ENCODE data around the gene RFX1. TPM values are rescaled to one million over a fixed set of nuclear protein-coding genes. Genes with fewer than 3 reads are reported as not detected.

The RFX1 gene
- total and polyA plus RNA-seq, 8 donors: 9.1 to 17.4 (median 13.5) TPM

DNA sequence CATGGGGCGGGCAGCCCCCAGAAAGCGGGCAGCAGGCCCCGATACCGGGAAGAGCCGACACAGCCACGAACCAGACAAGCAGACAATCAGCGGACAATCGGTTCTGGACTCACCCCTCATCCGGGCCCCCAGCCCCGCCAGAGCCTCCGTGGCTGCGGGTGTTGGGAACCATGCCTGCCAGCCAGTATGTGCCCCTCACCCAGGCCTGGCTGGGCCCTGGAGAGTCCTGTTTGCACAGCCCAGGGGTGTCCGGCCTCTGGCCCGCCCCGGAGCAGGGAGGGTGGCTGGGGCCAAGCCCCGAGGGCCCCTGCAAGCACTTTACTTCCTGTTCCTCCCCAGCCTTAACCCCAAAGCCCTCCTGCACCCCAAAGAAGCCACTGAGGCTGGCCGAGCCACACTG lies 75.7 kb downstream of the RFX1 start:
- TF ChIP-seq, protein P1, sequence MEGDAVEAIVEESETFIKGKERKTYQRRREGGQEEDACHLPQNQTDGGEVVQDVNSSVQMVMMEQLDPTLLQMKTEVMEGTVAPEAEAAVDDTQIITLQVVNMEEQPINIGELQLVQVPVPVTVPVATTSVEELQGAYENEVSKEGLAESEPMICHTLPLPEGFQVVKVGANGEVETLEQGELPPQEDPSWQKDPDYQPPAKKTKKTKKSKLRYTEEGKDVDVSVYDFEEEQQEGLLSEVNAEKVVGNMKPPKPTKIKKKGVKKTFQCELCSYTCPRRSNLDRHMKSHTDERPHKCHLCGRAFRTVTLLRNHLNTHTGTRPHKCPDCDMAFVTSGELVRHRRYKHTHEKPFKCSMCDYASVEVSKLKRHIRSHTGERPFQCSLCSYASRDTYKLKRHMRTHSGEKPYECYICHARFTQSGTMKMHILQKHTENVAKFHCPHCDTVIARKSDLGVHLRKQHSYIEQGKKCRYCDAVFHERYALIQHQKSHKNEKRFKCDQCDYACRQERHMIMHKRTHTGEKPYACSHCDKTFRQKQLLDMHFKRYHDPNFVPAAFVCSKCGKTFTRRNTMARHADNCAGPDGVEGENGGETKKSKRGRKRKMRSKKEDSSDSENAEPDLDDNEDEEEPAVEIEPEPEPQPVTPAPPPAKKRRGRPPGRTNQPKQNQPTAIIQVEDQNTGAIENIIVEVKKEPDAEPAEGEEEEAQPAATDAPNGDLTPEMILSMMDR (IDR thresholded peaks at IDR 0.05): no peak
- intact Hi-C loops (cut with DNase I): no loop called here
- Histone ChIP-seq H3K27me3 (peaks cover 0 to 10% of the 10 kb centered on the region in 2 donors), H3K36me3 (peaks cover 0 to 49% of the 10 kb centered on the region in 2 donors), H3K4me1 (peaks cover 0 to 12% of the 10 kb centered on the region in 2 donors), H3K27ac (no peak overlapping the region), H3K4me3 (no peak overlapping the region), H3K9me3 (no peaks in the 10 kb centered on the region)
- DNase-seq (no peak), ATAC-seq (no peak)

DNA sequence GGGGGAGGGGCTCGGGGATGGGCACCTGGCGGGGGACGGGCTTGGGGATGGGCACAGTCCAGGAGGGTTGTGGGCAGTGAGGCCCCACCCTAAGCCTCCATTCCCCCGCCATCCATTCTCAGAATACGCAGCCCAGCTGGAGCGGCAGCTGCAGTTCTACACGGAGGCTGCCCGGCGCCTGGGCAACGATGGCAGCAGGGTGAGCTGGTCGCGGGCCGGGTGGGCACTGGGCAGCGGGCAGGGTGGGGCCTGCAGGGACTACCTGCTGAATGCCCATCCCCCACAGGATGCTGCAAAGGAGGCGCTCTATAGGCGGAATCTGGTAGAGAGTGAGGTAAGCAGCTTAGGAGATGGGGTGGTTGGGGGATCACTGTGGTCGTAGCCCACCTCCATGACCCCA lies 76.2 kb downstream of the RFX1 start:
- no peaks in the 10 kb centered on the region for H3K9me3 ChIP-seq
- TF ChIP-seq, protein P1 (IDR thresholded peaks at IDR 0.05): no peak
- ATAC-seq: no peak
- peaks cover 0 to 54% of the 10 kb centered on the region in 2 donors for H3K36me3 ChIP-seq
- H3K27me3 ChIP-seq: peaks cover 0 to 6% of the 10 kb centered on the region in 2 donors
- no peak for DNase-seq
- no peak overlapping the region for H3K4me3 ChIP-seq
- intact Hi-C loops (cut with DNase I): no loop called here
- no peak overlapping the region for H3K27ac ChIP-seq
- H3K4me1 ChIP-seq: peaks cover 0 to 12% of the 10 kb centered on the region in 2 donors

DNA sequence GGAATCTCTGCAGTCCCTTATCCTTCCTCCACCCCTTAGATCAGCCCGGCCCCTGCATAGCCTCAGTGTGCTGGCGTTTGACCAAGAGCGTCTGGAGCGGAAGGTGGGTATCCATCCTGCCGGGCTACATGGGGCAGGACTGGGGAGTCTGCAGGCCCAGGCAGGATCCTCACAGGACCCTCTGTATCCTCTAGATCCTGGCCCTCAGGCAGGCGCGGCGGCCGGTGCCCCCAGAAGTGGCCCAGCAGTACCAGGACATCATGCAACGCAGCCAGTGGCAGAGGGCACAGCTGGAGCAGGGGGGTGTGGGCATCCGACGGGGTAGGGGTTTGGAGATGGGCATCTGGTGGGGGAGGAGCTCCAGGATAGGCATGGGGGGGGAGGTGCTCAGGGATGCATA lies 76.8 kb downstream of the RFX1 start:
- Histone ChIP-seq H3K4me3 (no peak overlapping the region), H3K27me3 (peaks cover 0 to 4% of the 10 kb centered on the region in 2 donors), H3K9me3 (no peaks in the 10 kb centered on the region), H3K36me3 (peaks cover 0 to 60% of the 10 kb centered on the region in 2 donors), H3K4me1 (peaks cover 0 to 12% of the 10 kb centered on the region in 2 donors), H3K27ac (no peak overlapping the region)
- intact Hi-C loops (cut with DNase I): no loop called here
- ATAC-seq (no peak), DNase-seq (no peak)
- TF ChIP-seq, protein P1 (IDR thresholded peaks at IDR 0.05): no peak

DNA sequence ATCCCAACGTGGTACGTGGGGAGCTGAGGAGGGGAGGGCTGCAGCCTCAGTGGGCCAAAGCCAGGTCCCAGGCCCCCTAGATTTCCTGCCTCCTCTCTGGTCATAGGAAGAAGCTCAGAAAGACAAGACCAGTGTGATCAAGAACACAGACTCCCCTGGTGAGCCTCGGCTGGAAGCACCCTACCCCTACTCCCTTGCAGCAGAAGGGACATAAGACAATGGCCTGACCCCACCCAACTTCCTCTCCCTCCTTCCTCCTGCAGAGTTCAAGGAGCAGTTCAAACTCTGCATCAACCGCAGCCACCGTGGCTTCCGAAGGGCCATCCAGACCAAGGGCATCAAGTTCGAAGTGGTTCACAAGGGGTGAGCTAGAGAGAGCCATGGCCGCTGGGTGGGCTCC lies 79.4 kb downstream of the RFX1 start:
- H3K27ac ChIP-seq: peak overlapping the region; percentile 26 to 53
- peaks cover 0 to 85% of the 10 kb centered on the region in 2 donors for H3K36me3 ChIP-seq
- H3K4me3 ChIP-seq: no peak overlapping the region
- no peaks in the 10 kb centered on the region for H3K27me3 ChIP-seq
- intact Hi-C loops (cut with DNase I): no loop called here
- peaks cover 0 to 12% of the 10 kb centered on the region in 2 donors for H3K4me1 ChIP-seq
- DNase-seq: no peak
- TF ChIP-seq, protein P1 (IDR thresholded peaks at IDR 0.05): no peak
- no peaks in the 10 kb centered on the region for H3K9me3 ChIP-seq
- ATAC-seq: peak; percentile 23

DNA sequence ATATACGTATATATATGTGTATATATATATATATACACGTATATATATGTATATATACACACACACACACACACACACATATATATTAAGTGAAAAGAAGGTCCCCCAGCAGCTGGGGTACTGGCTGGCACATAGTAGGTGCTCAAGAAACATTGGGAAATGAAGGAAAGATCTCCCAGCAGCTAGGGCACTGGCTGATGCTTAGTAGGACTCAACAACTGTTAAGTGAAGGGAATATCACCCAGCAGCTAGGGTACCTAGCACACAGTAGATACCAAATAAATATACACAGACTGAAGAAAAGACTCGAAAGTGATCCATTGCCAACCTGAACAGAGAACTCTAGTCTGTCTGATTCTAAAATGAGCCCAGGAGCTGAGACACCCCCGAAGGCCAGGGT lies 80.1 kb downstream of the RFX1 start:
- Histone ChIP-seq H3K9me3 (peaks cover 0 to 2% of the 10 kb centered on the region in 2 donors), H3K27me3 (no peaks in the 10 kb centered on the region), H3K27ac (peak overlapping the region; percentile 26 to 53), H3K36me3 (peaks cover 0 to 85% of the 10 kb centered on the region in 2 donors), H3K4me3 (no peak overlapping the region), H3K4me1 (peaks cover 0 to 12% of the 10 kb centered on the region in 2 donors)
- DNase-seq (no peak), ATAC-seq (no peak)
- TF ChIP-seq, protein P1 (IDR thresholded peaks at IDR 0.05): no peak
- intact Hi-C loops (cut with DNase I): no loop called here

Data from left lung (tissue), 10 donors.